Endothelial cell of umbilical vein (primary cell): ENCODE measurements around the gene LRRC8C. TPM values are rescaled to one million over a fixed set of nuclear protein-coding genes. Genes with fewer than 3 reads are reported as not detected.
A peak's percentile ranks its signal among the peaks of the same experiment; 100 is the strongest.

Experiments used
- BruUV-seq: library from RNA; stranded (reverse); fragments of 400-500 nt; replicated peaks from 2 replicates; lab custom pipeline; 2021; lab: Mats Ljungman, UMichigan
- CTCF ChIA-PET: fragments of 300-600, 350-600 bp; sonication (Branson Sonifier 250); formaldehyde crosslinking; loops from one replicate; lab custom pipeline; 2021; ENCODE audit warnings: antibody characterized with exemption, inconsistent platforms; lab: Charles Lee
- POLR2A ChIA-PET: fragments of 300-600, 350-600 bp; sonication (Branson Sonifier 250); formaldehyde crosslinking; loops from one replicate; lab custom pipeline; 2021; ENCODE audit warnings: antibody characterized with exemption, inconsistent platforms; lab: Charles Lee
- DNase-seq: peaks from one replicate; pipeline ENCODE4 v3.0.0-alpha.2; 2011; ENCODE audit warnings: low read depth, low spot score
- FAIRE-seq: peaks from 2 replicates; lab custom pipeline; 2011; peaks lifted over from hg19 to GRCh38; lab: Jason Lieb, UNC
- H2AFZ ChIP-seq: 2 replicates; pipeline ENCODE4 v1.6.0; 2012; ENCODE audit warnings: low read depth, low read length, control low read depth, inconsistent platforms
- H3K27ac ChIP-seq: 2 replicates; pipeline ENCODE4 v1.5.1; 2011; ENCODE audit warnings: low read depth, mild to moderate bottlenecking, control low read depth, low read length, moderate library complexity; ENCODE audit not compliant: insufficient read depth
- H3K27me3 ChIP-seq, 2 experiments: 2 replicates each; pipeline versions ENCODE4 v1.6.0 to v1.6.1; 2011; ENCODE audit warnings: low read length in 2 of 2, mixed read lengths in 1 of 2; ENCODE audit not compliant: control insufficient read depth in 2 of 2, insufficient read depth in 2 of 2
- H3K36me3 ChIP-seq, 2 experiments: 2 replicates in 1 of 2; 3 replicates in 1 of 2; pipeline ENCODE4 v1.5.1; 2011; ENCODE audit warnings: low read length in 2 of 2, mild to moderate bottlenecking in 1 of 2, moderate library complexity in 1 of 2; ENCODE audit not compliant: control insufficient read depth in 2 of 2, insufficient read depth in 2 of 2; ENCODE audit errors: extremely low read depth in 1 of 2
- H3K4me1 ChIP-seq: 3 replicates; pipeline ENCODE4 v1.5.1; 2011; ENCODE audit warnings: mild to moderate bottlenecking, low read length; ENCODE audit not compliant: control insufficient read depth, insufficient read depth; ENCODE audit errors: extremely low read depth
- H3K4me2 ChIP-seq: 2 replicates; pipeline ENCODE4 v1.6.1; 2011; ENCODE audit warnings: low read length, control low read depth, mixed read lengths; ENCODE audit not compliant: insufficient read depth
- H3K4me3 ChIP-seq, 3 experiments: fragments of 200-600 bp in 1 of 3; sonication (generic), shearing (Covaris generic) in 1 of 3; replicated peaks in 1 of 3; 2 replicates each; pipeline ENCODE4 v1.5.1; 2011 to 2016; ENCODE audit warnings: control low read depth in 3 of 3, low read length in 3 of 3, mild to moderate bottlenecking in 2 of 3, inconsistent platforms in 1 of 3, low read depth in 1 of 3, moderate library complexity in 1 of 3; ENCODE audit not compliant: insufficient read depth in 1 of 3
- H3K79me2 ChIP-seq: 2 replicates; pipeline ENCODE4 v1.6.0; 2012; ENCODE audit warnings: low read length, inconsistent platforms; ENCODE audit not compliant: control insufficient read depth, insufficient read depth
- H3K9ac ChIP-seq: replicated peaks from 2 replicates; pipeline ENCODE3; 2011; ENCODE audit warnings: low read length, control low read depth; ENCODE audit not compliant: insufficient read depth; ENCODE audit errors: extremely low read depth
- H3K9me1 ChIP-seq: replicated peaks from 3 replicates; pipeline ENCODE4 v1.6.0; 2011; ENCODE audit warnings: mild to moderate bottlenecking, low read length; ENCODE audit not compliant: control insufficient read depth, insufficient read depth; ENCODE audit errors: extremely low read depth
- H3K9me3 ChIP-seq: replicated peaks from 2 replicates; pipeline ENCODE4 v1.5.1; 2012; ENCODE audit warnings: low read length, inconsistent platforms; ENCODE audit not compliant: control insufficient read depth, insufficient read depth
- H4K20me1 ChIP-seq: replicated peaks from 2 replicates; pipeline ENCODE3; 2011; ENCODE audit warnings: mild to moderate bottlenecking, low read length; ENCODE audit not compliant: control insufficient read depth, insufficient read depth; ENCODE audit errors: extremely low read depth
- EZH2 ChIP-seq: IDR thresholded peaks from 2 replicates; pipeline ENCODE4 v1.6.1; 2012; ENCODE audit warnings: borderline replicate concordance, low read depth, mild to moderate bottlenecking, moderate library complexity, low read length, inconsistent platforms; ENCODE audit not compliant: severe bottlenecking
- FOS ChIP-seq: IDR thresholded peaks from 2 replicates; pipeline ENCODE4 v1.6.1; 2011; ENCODE audit warnings: mild to moderate bottlenecking, low read length, moderate library complexity, borderline replicate concordance; ENCODE audit not compliant: insufficient read depth
- GATA2 ChIP-seq: IDR thresholded peaks from 2 replicates; pipeline ENCODE4 v1.7.0; 2011; ENCODE audit warnings: low read depth, mild to moderate bottlenecking, moderate library complexity, mixed read lengths, low read length; ENCODE audit not compliant: insufficient read length, insufficient read depth
- JUN ChIP-seq: IDR thresholded peaks from 2 replicates; pipeline ENCODE4 v1.6.1; 2011; ENCODE audit warnings: borderline replicate concordance, low read depth; ENCODE audit not compliant: insufficient read length, insufficient read depth
- MYC ChIP-seq: IDR thresholded peaks from one replicate; pipeline ENCODE4 v1.6.1; 2011; ENCODE audit warnings: mild to moderate bottlenecking, low read depth, low read length
- POLR2A ChIP-seq: IDR thresholded peaks from 2 replicates; pipeline ENCODE4 v1.6.1; 2012; ENCODE audit warnings: low read depth, mild to moderate bottlenecking, control low read depth, low read length
- POLR2AphosphoS5 ChIP-seq: IDR thresholded peaks from 2 replicates; pipeline ENCODE4 v1.6.1; 2012; ENCODE audit warnings: low read depth, mild to moderate bottlenecking, control low read depth, low read length, moderate library complexity; ENCODE audit not compliant: insufficient read depth
- dilution Hi-C: fragments of 300-500 bp; cut with MboI; formaldehyde crosslinking; loops from one replicate; pipeline ENCODE4 v1.15.0; 2019; ENCODE audit warnings: low sequenced_read_pairs; ENCODE audit not compliant: extremely low pct_ligation_motif_present
- intact Hi-C: fragments of 100-400 bp; cut with micrococcal nuclease; formaldehyde crosslinking; loops from one replicate; pipeline ENCODE4 v1.10.0; 2022
- polyA plus RNA-seq, 4 experiments: library from polyadenylated mRNA; depleted of rRNA in 3 of 4; stranded (reverse) in 3 of 4; unstranded in 1 of 4; fragments of >200 nt; gene quantifications; 2 replicates each; pipeline versions ENCODE4 v1.2.1 to v1.2.3, GENCODE V29; 2011 to 2012; ENCODE audit warnings: missing spikeins in 1 of 4
- total RNA-seq: library from RNA; stranded (reverse); gene quantifications from 2 replicates; pipeline ENCODE4 v1.2.3, GENCODE V29; 2021
- TF ChIP-seq, protein P1 (sequence below), 2 donors: IDR thresholded peaks; 1 replicate in 1 of 2; 2 replicates in 1 of 2; pipeline ENCODE4 v1.5.1; 2011; ENCODE audit warnings: low read length in 2 of 2, mild to moderate bottlenecking in 2 of 2, moderate library complexity in 2 of 2, control low read depth in 1 of 2, inconsistent platforms in 1 of 2, low read depth in 1 of 2; ENCODE audit not compliant: insufficient read depth in 1 of 2; ENCODE audit errors: extremely low read depth in 1 of 2
- TF ChIP-seq, protein P2 (sequence below): IDR thresholded peaks from 2 replicates; pipeline ENCODE4 v1.6.1; 2011; ENCODE audit not compliant: insufficient read depth, insufficient read length

LRRC8C gene
- total and polyA plus RNA-seq, 2 donors (not counting 3 experiments of a cell fraction or from before 2014, with no cell fraction given), result 33.6 to 51.5 TPM

GRCh38 chr1:89757532-89757931 is 124.6 kb downstream of the LRRC8C start:
- dilution Hi-C loops, result no loop called here
- no peaks in the 10 kb centered on the region for H4K20me1 ChIP-seq
- no peaks in the 10 kb centered on the region for H3K9me1 ChIP-seq
- peak overlapping the region in 1 of 3 experiments; percentile 23 for H3K4me3 ChIP-seq
- peaks cover 51% of the 10 kb centered on the region for H3K4me1 ChIP-seq
- peak overlapping the region; percentile 92 for H2AFZ ChIP-seq
- peak overlapping the region; percentile 52 for H3K9ac ChIP-seq
- H3K79me2 ChIP-seq, result no peaks in the 10 kb centered on the region
- H3K36me3 ChIP-seq, result no peaks in the 10 kb centered on the region
- H3K27me3 ChIP-seq, result no peaks in the 10 kb centered on the region
- peak overlapping the region; percentile 49 for H3K27ac ChIP-seq
- no peaks in the 10 kb centered on the region for H3K9me3 ChIP-seq
- ChIA-PET CTCF (interaction anchor here (0.7 to 2.5 kb wide), 9 partner anchors 8 to 154 kb away, joined by 3 to 18 read pairs (median 4); partner anchors contain the start of gene LRRC8C), POLR2A (interaction anchor here (0.8 to 1.0 kb wide), 2 partner anchors 49 to 125 kb away, joined by 3 read pairs; partner anchors contain the start of gene LRRC8C)
- no TSS peak for BruUV-seq
- DNase-seq, result peak; percentile 85
- no peak for TF ChIP-seq JUN
- no peak for TF ChIP-seq FOS
- TF ChIP-seq, protein P1, sequence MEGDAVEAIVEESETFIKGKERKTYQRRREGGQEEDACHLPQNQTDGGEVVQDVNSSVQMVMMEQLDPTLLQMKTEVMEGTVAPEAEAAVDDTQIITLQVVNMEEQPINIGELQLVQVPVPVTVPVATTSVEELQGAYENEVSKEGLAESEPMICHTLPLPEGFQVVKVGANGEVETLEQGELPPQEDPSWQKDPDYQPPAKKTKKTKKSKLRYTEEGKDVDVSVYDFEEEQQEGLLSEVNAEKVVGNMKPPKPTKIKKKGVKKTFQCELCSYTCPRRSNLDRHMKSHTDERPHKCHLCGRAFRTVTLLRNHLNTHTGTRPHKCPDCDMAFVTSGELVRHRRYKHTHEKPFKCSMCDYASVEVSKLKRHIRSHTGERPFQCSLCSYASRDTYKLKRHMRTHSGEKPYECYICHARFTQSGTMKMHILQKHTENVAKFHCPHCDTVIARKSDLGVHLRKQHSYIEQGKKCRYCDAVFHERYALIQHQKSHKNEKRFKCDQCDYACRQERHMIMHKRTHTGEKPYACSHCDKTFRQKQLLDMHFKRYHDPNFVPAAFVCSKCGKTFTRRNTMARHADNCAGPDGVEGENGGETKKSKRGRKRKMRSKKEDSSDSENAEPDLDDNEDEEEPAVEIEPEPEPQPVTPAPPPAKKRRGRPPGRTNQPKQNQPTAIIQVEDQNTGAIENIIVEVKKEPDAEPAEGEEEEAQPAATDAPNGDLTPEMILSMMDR (IDR thresholded peaks at IDR 0.05; ENCODE audit: extremely low read depth in 1 of 2, insufficient read depth in 1 of 2, low read depth in 1 of 2, low read length in 2 of 2), result no peak
- no peak for TF ChIP-seq GATA2
- peak; percentile 94 for FAIRE-seq
- intact Hi-C loops, result loop anchor here (1.0 kb wide), 2 partner anchors 47 to 124 kb away; partner anchors contain the start of gene LRRC8C
- H3K4me2 ChIP-seq, result peak overlapping the region; percentile 80

GRCh38 chr1:89758156-89758555 is 125.2 kb downstream of the LRRC8C start:
- no peaks in the 10 kb centered on the region for H3K27me3 ChIP-seq
- DNase-seq (no peak), FAIRE-seq (no peak)
- peak overlapping the region; percentile 21 for H3K9ac ChIP-seq
- peak overlapping the region; percentile 42 for H3K27ac ChIP-seq
- H4K20me1 ChIP-seq, result no peaks in the 10 kb centered on the region
- dilution Hi-C loops (no loop called here), intact Hi-C loops (no loop called here)
- H3K36me3 ChIP-seq, result no peaks in the 10 kb centered on the region
- CTCF ChIA-PET, result interaction anchor here (0.8 to 2.5 kb wide), 6 partner anchors 17 to 125 kb away, joined by 3 to 18 read pairs (median 5); partner anchors contain the start of gene LRRC8C
- no peaks in the 10 kb centered on the region for H3K9me1 ChIP-seq
- TF ChIP-seq, protein P2, sequence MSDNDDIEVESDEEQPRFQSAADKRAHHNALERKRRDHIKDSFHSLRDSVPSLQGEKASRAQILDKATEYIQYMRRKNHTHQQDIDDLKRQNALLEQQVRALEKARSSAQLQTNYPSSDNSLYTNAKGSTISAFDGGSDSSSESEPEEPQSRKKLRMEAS, result no peak
- TF ChIP-seq GATA2 (no peak), POLR2AphosphoS5 (no peak), POLR2A (no peak), FOS (no peak), MYC (no peak), EZH2 (no peak), JUN (no peak)
- TF ChIP-seq, protein P1 (IDR thresholded peaks at IDR 0.05; ENCODE audit: extremely low read depth in 1 of 2, insufficient read depth in 1 of 2, low read depth in 1 of 2, low read length in 2 of 2), result no peak
- peak overlapping the region; percentile 92 for H2AFZ ChIP-seq
- H3K9me3 ChIP-seq, result no peaks in the 10 kb centered on the region
- no peak overlapping the region for H3K4me3 ChIP-seq
- POLR2A ChIA-PET, result interaction anchor here (1.0 kb wide), 1 partner anchor 125 kb away, joined by 3 read pairs; the partner anchor contains the start of gene LRRC8C
- H3K4me2 ChIP-seq, result peak overlapping the region; percentile 80
- peaks cover 54% of the 10 kb centered on the region for H3K4me1 ChIP-seq
- BruUV-seq, result no TSS peak
- no peaks in the 10 kb centered on the region for H3K79me2 ChIP-seq
